PC-3 (cell line): ENCODE data around the gene BBS5. TPM values are rescaled to one million over a fixed set of nuclear protein-coding genes. Genes with fewer than 3 reads are reported as not detected.

ENCODE experiments used
- ATAC-seq: fragments of 200-7000 bp; cut with Tn5 transposase; 2 replicates; pipeline ENCODE4 v1.9.1; 2020; ENCODE audit warnings: mild to moderate bottlenecking, moderate library complexity
- BruUV-seq: library from RNA; stranded (reverse); fragments of 400-500 nt; replicated peaks from 2 replicates; lab custom pipeline; 2021; lab: Mats Ljungman, UMichigan
- CTCF ChIA-PET: fragments of 300-600 bp; sonication (Branson Sonifier 250); formaldehyde crosslinking; loops from one replicate; lab custom pipeline; 2022; ENCODE audit warnings: antibody characterized with exemption; lab: Charles Lee
- POLR2A ChIA-PET: fragments of 300-600 bp; sonication (Branson Sonifier 250); formaldehyde crosslinking; loops from one replicate; lab custom pipeline; 2022; ENCODE audit warnings: antibody characterized with exemption; ENCODE audit not compliant: unreplicated experiment; lab: Charles Lee
- DNase-seq: peaks from one replicate; pipeline ENCODE4 v3.0.0-alpha.2; 2015
- H2AFZ ChIP-seq: fragments of 300-600 bp; sonication (generic); 2 replicates; pipeline ENCODE4 v1.6.0; 2016; ENCODE audit warnings: antibody characterized with exemption, low read length
- H3F3A ChIP-seq: fragments of 300-600 bp; sonication (generic); one replicate; pipeline ENCODE4 v1.6.0; 2017; ENCODE audit warnings: antibody characterized with exemption, low read length, control low read depth, mild to moderate bottlenecking; ENCODE audit not compliant: unreplicated experiment
- H3K27ac ChIP-seq: fragments of 300-600 bp; sonication (generic); 2 replicates; pipeline ENCODE4 v1.5.1; 2016; ENCODE audit warnings: mild to moderate bottlenecking, low read length
- H3K27me3 ChIP-seq: fragments of 300-600 bp; sonication (generic); 2 replicates; pipeline ENCODE4 v1.6.1; 2016; ENCODE audit warnings: low read length, mixed read lengths
- H3K36me3 ChIP-seq: fragments of 300-600 bp; sonication (generic); 2 replicates; pipeline ENCODE4 v1.6.1; 2016; ENCODE audit warnings: low read depth, mixed run types, low read length, mixed read lengths
- H3K4me1 ChIP-seq: fragments of 300-600 bp; sonication (generic); 2 replicates; pipeline ENCODE4 v1.5.1; 2016; ENCODE audit warnings: low read length; ENCODE audit not compliant: insufficient read depth
- H3K4me2 ChIP-seq: fragments of 300-600 bp; sonication (generic); 2 replicates; pipeline ENCODE4 v1.6.0; 2016; ENCODE audit warnings: low read length
- H3K4me3 ChIP-seq: fragments of 300-600 bp; sonication (generic); 2 replicates; pipeline ENCODE4 v1.5.1; 2016; ENCODE audit warnings: mild to moderate bottlenecking, low read length, mixed read lengths
- H3K79me2 ChIP-seq: fragments of 300-600 bp; sonication (generic); 2 replicates; pipeline ENCODE4 v1.6.1; 2017; ENCODE audit warnings: low read length, mixed read lengths
- H3K9ac ChIP-seq: fragments of 300-600 bp; sonication (generic); 2 replicates; pipeline ENCODE4 v1.6.0; 2016; ENCODE audit warnings: mild to moderate bottlenecking, low read length
- H3K9me2 ChIP-seq: fragments of 300-600 bp; sonication (generic); replicated peaks from 2 replicates; pipeline ENCODE4 v1.6.1; 2016; ENCODE audit warnings: mixed run types, low read length, mixed read lengths
- H3K9me3 ChIP-seq: fragments of 300-600 bp; sonication (generic); 2 replicates; pipeline ENCODE4 v1.6.1; 2016; ENCODE audit warnings: low read length, mixed read lengths
- H4K20me1 ChIP-seq: fragments of 300-600 bp; sonication (generic); 2 replicates; pipeline ENCODE4 v1.6.1; 2016; ENCODE audit warnings: low read length, mixed read lengths
- CTCF ChIP-seq: fragments of 300-600 bp; sonication (generic); conservative IDR thresholded peaks from 2 replicates; pipeline ENCODE4 v1.5.1; 2017; ENCODE audit warnings: antibody characterized with exemption, low read depth, mild to moderate bottlenecking, low read length
- EZH2 ChIP-seq: fragments of 300-600 bp; sonication (generic); IDR thresholded peaks from one replicate; pipeline ENCODE4 v1.6.1; 2017; ENCODE audit warnings: antibody characterized with exemption, mild to moderate bottlenecking, low read length; ENCODE audit not compliant: unreplicated experiment
- EZH2phosphoT487 ChIP-seq: fragments of 300-600 bp; sonication (generic); IDR thresholded peaks from 2 replicates; pipeline ENCODE4 v1.6.1; 2018; ENCODE audit warnings: mild to moderate bottlenecking, antibody characterized with exemption, low read length, borderline replicate concordance
- intact Hi-C: fragments of 100-400 bp; cut with micrococcal nuclease; formaldehyde crosslinking; loops from 2 replicates; pipeline ENCODE4 v1.9.0; 2023
- total RNA-seq: library from RNA; depleted of rRNA; stranded (reverse); fragments of >200 nt; gene quantifications from 2 replicates; pipeline ENCODE4 v1.2.3, GENCODE V29; 2014; rRNA removed

Gene BBS5
- total RNA-seq, 1 experiment from 2014 or later = 3.8 TPM

GRCh38 chr2:169540146-169540545 is 60.9 kb downstream of the BBS5 start:
- no peaks in the 10 kb centered on the region for H3K4me1 ChIP-seq
- no peak overlapping the region for H3K27ac ChIP-seq
- no TSS peak for BruUV-seq
- H3F3A ChIP-seq = no peaks in the 10 kb centered on the region
- H3K27me3 ChIP-seq = no peaks in the 10 kb centered on the region
- no peak overlapping the region for H3K9ac ChIP-seq
- ChIA-PET POLR2A (no interaction called here), CTCF (no interaction called here)
- H3K4me2 ChIP-seq = no peak overlapping the region
- ATAC-seq = no peak
- intact Hi-C loops = no loop called here
- no peak for DNase-seq
- H2AFZ ChIP-seq = no peak overlapping the region
- TF ChIP-seq EZH2phosphoT487 (no peak), EZH2 (no peak), CTCF (no peak)
- H3K4me3 ChIP-seq = no peak overlapping the region
- H3K9me3 ChIP-seq = no peaks in the 10 kb centered on the region
- H3K9me2 ChIP-seq = no peaks in the 10 kb centered on the region
- H3K79me2 ChIP-seq = no peaks in the 10 kb centered on the region
- no peaks in the 10 kb centered on the region for H4K20me1 ChIP-seq
- H3K36me3 ChIP-seq = peaks cover 3% of the 10 kb centered on the region; the same call in 1 of the 2 replicates

GRCh38 chr2:169542433-169542832 is 63.1 kb downstream of the BBS5 start:
- TF ChIP-seq EZH2 (no peak), EZH2phosphoT487 (no peak), CTCF (no peak)
- Histone ChIP-seq H3K27me3 (no peaks in the 10 kb centered on the region), H3K27ac (no peak overlapping the region), H3K9ac (no peak overlapping the region), H3K4me3 (no peak overlapping the region), H3K4me1 (no peaks in the 10 kb centered on the region), H3K36me3 (peaks cover 3% of the 10 kb centered on the region; the same call in 1 of the 2 replicates), H3K9me2 (no peaks in the 10 kb centered on the region), H2AFZ (no peak overlapping the region), H3K4me2 (no peak overlapping the region), H3F3A (no peaks in the 10 kb centered on the region), H3K9me3 (no peaks in the 10 kb centered on the region), H4K20me1 (no peaks in the 10 kb centered on the region), H3K79me2 (no peaks in the 10 kb centered on the region)
- intact Hi-C loops = no loop called here
- BruUV-seq = no TSS peak
- no peak for ATAC-seq
- ChIA-PET CTCF (no interaction called here), POLR2A (no interaction called here)
- DNase-seq = no peak

- ChIA-PET CTCF (no interaction called here), POLR2A (no interaction called here)
- Histone ChIP-seq H3K9me2 (no peaks in the 10 kb centered on the region), H4K20me1 (no peaks in the 10 kb centered on the region), H3K4me2 (no peak overlapping the region), H3K9me3 (no peaks in the 10 kb centered on the region), H3K36me3 (peaks cover 2% of the 10 kb centered on the region; the same call in 1 of the 2 replicates), H3K4me1 (no peaks in the 10 kb centered on the region), H2AFZ (no peak overlapping the region), H3K27me3 (no peaks in the 10 kb centered on the region), H3K79me2 (no peaks in the 10 kb centered on the region), H3K9ac (no peak overlapping the region), H3F3A (no peaks in the 10 kb centered on the region), H3K27ac (no peak overlapping the region), H3K4me3 (no peak overlapping the region)
- no peak for TF ChIP-seq CTCF
- no peak for TF ChIP-seq EZH2phosphoT487
- no peak for TF ChIP-seq EZH2
- DNase-seq = no peak
- BruUV-seq = no TSS peak
- no peak for ATAC-seq
- intact Hi-C loops = no loop called here
These were observed 67.5 kb downstream of the BBS5 start for GRCh38 chr2:169546756-169547155.

Other genes starting within 250 kb of the BBS5 start
- not detected in 2 replicates for gene LRP2, start 117.0 kb upstream of the BBS5 start, total RNA-seq
- gene KLHL41, start 30.2 kb downstream of the BBS5 start, total RNA-seq = 0.07 and 0.12 TPM in 2 replicates
- 21.1 and 27.0 TPM in 2 replicates for gene FASTKD1, start 94.4 kb downstream of the BBS5 start, total RNA-seq
- 20.9 and 33.7 TPM in 2 replicates for gene PPIG, start 104.9 kb downstream of the BBS5 start, total RNA-seq
- not detected in 2 replicates for gene CFAP210, start 214.9 kb downstream of the BBS5 start, total RNA-seq
- gene PHOSPHO2, start 215.0 kb downstream of the BBS5 start, total RNA-seq = 5.0 and 5.9 TPM in 2 replicates